CD14-positive monocyte (primary cell): Measurements from ENCODE around the gene TJP2. TPM values are rescaled to one million over a fixed set of nuclear protein-coding genes. Genes with fewer than 3 reads are reported as not detected.

Experiments
- DNase-seq, 3 donors: peaks; one replicate each; pipeline ENCODE4 v3.0.0-alpha.2; 2011 to 2022
- H2AFZ ChIP-seq: 2 replicates; pipeline ENCODE4 v1.6.0; 2012; ENCODE audit warnings: mild to moderate bottlenecking, low read depth, low read length, inconsistent platforms; ENCODE audit not compliant: insufficient read depth, poor library complexity, severe bottlenecking
- H3K27ac ChIP-seq, 2 donors: 1 replicate in 1 of 2; 2 replicates in 1 of 2; pipeline ENCODE4 v1.5.1; 2012 to 2013; ENCODE audit warnings: low read length in 2 of 2, control low read depth in 1 of 2, inconsistent platforms in 1 of 2, low read depth in 1 of 2, mild to moderate bottlenecking in 1 of 2
- H3K27me3 ChIP-seq, 2 donors: one replicate each; pipeline versions ENCODE4 v1.6.0 to v1.6.1; 2011 to 2013; ENCODE audit warnings: low read length in 2 of 2; ENCODE audit not compliant: control insufficient read depth in 2 of 2, insufficient read depth in 2 of 2
- H3K36me3 ChIP-seq, 2 donors: replicated peaks in 1 of 2; 1 replicate in 1 of 2; 2 replicates in 1 of 2; pipeline versions ENCODE4 v1.5.1 to v1.6.1; 2012 to 2013; ENCODE audit warnings: low read length in 2 of 2, control low read depth in 1 of 2, inconsistent platforms in 1 of 2, mild to moderate bottlenecking in 1 of 2; ENCODE audit not compliant: insufficient read depth in 2 of 2, control insufficient read depth in 1 of 2
- H3K4me1 ChIP-seq, 2 donors: 1 replicate in 1 of 2; 2 replicates in 1 of 2; pipeline versions ENCODE4 v1.5.1 to v1.6.1; 2012 to 2013; ENCODE audit warnings: low read length in 2 of 2, control low read depth in 1 of 2, inconsistent platforms in 1 of 2, mild to moderate bottlenecking in 1 of 2, moderate library complexity in 1 of 2; ENCODE audit not compliant: insufficient read depth in 2 of 2, control insufficient read depth in 1 of 2
- H3K4me2 ChIP-seq: replicated peaks from 2 replicates; pipeline ENCODE3; 2012; ENCODE audit warnings: low read length, moderate library complexity, mild to moderate bottlenecking; ENCODE audit not compliant: poor library complexity, severe bottlenecking; ENCODE audit errors: extremely low read depth
- H3K4me3 ChIP-seq, 3 experiments: fragments of 200-600 bp in 1 of 3; sonication (generic) in 1 of 3; replicated peaks in 1 of 3; 1 replicate in 2 of 3; 2 replicates in 1 of 3; pipeline ENCODE4 v1.5.1; 2011 to 2013; ENCODE audit warnings: low read length in 3 of 3, mild to moderate bottlenecking in 3 of 3, control low read depth in 2 of 3, low read depth in 2 of 3, inconsistent platforms in 1 of 3, moderate library complexity in 1 of 3
- H3K79me2 ChIP-seq: 2 replicates; pipeline ENCODE4 v1.6.0; 2012; ENCODE audit warnings: mild to moderate bottlenecking, control low read depth, inconsistent platforms, low read length, moderate library complexity; ENCODE audit not compliant: insufficient read depth
- H3K9ac ChIP-seq: 2 replicates; pipeline ENCODE4 v1.6.0; 2017; ENCODE audit warnings: low read length, mild to moderate bottlenecking; ENCODE audit not compliant: insufficient read depth, poor library complexity, severe bottlenecking
- H3K9me3 ChIP-seq, 2 donors: replicated peaks in 1 of 2; 1 replicate in 1 of 2; 2 replicates in 1 of 2; pipeline versions ENCODE4 v1.5.1 to v1.6.1; 2012 to 2013; ENCODE audit warnings: low read length in 2 of 2, control low read depth in 1 of 2; ENCODE audit not compliant: control insufficient read depth in 1 of 2, insufficient read depth in 1 of 2
- H4K20me1 ChIP-seq: 2 replicates; pipeline ENCODE4 v1.6.0; 2012; ENCODE audit warnings: mild to moderate bottlenecking, low read length, control low read depth, moderate library complexity; ENCODE audit not compliant: insufficient read depth
- H3K27ac Mint-ChIP-seq, 7 donors: one replicate each; pipeline ENCODE4 v1.8.0; 2020; ENCODE audit warnings: mild to moderate bottlenecking in 7 of 7, mixed read lengths in 7 of 7, moderate library complexity in 6 of 7, inconsistent platforms in 2 of 7
- H3K27me3 Mint-ChIP-seq, 3 donors: one replicate each; pipeline ENCODE4 v1.8.0; 2021 to 2022; ENCODE audit warnings: low read depth in 3 of 3, mild to moderate bottlenecking in 3 of 3, mixed read lengths in 3 of 3, moderate library complexity in 3 of 3, inconsistent platforms in 1 of 3
- H3K36me3 Mint-ChIP-seq, 2 donors: one replicate each; pipeline ENCODE4 v1.8.0; 2020; ENCODE audit warnings: mixed read lengths in 2 of 2, inconsistent platforms in 1 of 2, mild to moderate bottlenecking in 1 of 2
- H3K4me1 Mint-ChIP-seq: one replicate; pipeline ENCODE4 v1.8.0; 2020; ENCODE audit warnings: mild to moderate bottlenecking, mixed read lengths
- H3K4me3 Mint-ChIP-seq, 2 donors: one replicate each; pipeline ENCODE4 v1.8.0; 2020; ENCODE audit warnings: mild to moderate bottlenecking in 2 of 2, mixed read lengths in 2 of 2, moderate library complexity in 1 of 2
- H3K9me3 Mint-ChIP-seq, 7 donors: one replicate each; pipeline ENCODE4 v1.8.0; 2020 to 2022; ENCODE audit warnings: mixed read lengths in 7 of 7, mild to moderate bottlenecking in 6 of 7, moderate library complexity in 6 of 7, inconsistent platforms in 2 of 7
- WGBS: methylation state at CpG from one replicate; pipeline ENCODE4 v1.1.5; 2013; ENCODE audit warnings: missing lambda C conversion rate; ENCODE audit not compliant: insufficient coverage; 5-methylcytosine and 5-hydroxymethylcytosine counted together
- intact Hi-C, 2 donors: fragments of 100-400 bp; cut with micrococcal nuclease; formaldehyde crosslinking; loops; one replicate each; pipeline versions ENCODE4 v1.15.0 to v1.15.1; 2023
- polyA plus RNA-seq, 3 donors: library from polyadenylated mRNA; depleted of rRNA in 1 of 3; unstranded in 2 of 3; stranded (reverse) in 1 of 3; fragments of 300-500 nt in 2 of 3; fragments of >200 nt in 1 of 3; fragmentation: Illumina TruSeq in 2 of 3; gene quantifications; 1 replicate in 2 of 3; 2 replicates in 1 of 3; pipeline ENCODE4 v1.2.3, GENCODE V29; 2012 to 2021
- TF ChIP-seq, protein P1 (sequence below): fragments of 200-600 bp; IDR thresholded peaks from one replicate; pipeline ENCODE4 v1.8.0; 2022; ENCODE audit warnings: antibody characterized with exemption, mild to moderate bottlenecking

Gene TJP2
- polyA plus RNA-seq, 3 donors = 8.0 to 17.8 (median 13.8) TPM

- no peak overlapping the region for H3K4me2 ChIP-seq
- no peak overlapping the region for H3K27ac ChIP-seq
- intact Hi-C loops = no loop called here
- TF ChIP-seq, protein P1, sequence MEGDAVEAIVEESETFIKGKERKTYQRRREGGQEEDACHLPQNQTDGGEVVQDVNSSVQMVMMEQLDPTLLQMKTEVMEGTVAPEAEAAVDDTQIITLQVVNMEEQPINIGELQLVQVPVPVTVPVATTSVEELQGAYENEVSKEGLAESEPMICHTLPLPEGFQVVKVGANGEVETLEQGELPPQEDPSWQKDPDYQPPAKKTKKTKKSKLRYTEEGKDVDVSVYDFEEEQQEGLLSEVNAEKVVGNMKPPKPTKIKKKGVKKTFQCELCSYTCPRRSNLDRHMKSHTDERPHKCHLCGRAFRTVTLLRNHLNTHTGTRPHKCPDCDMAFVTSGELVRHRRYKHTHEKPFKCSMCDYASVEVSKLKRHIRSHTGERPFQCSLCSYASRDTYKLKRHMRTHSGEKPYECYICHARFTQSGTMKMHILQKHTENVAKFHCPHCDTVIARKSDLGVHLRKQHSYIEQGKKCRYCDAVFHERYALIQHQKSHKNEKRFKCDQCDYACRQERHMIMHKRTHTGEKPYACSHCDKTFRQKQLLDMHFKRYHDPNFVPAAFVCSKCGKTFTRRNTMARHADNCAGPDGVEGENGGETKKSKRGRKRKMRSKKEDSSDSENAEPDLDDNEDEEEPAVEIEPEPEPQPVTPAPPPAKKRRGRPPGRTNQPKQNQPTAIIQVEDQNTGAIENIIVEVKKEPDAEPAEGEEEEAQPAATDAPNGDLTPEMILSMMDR = no peak
- H3K9ac ChIP-seq = no peak overlapping the region
- no peak overlapping the region for H3K4me3 Mint-ChIP-seq
- H4K20me1 ChIP-seq = no peaks in the 10 kb centered on the region
- H3K27me3 ChIP-seq = no peaks in the 10 kb centered on the region
- no peaks in the 10 kb centered on the region for H3K4me1 ChIP-seq
- H3K9me3 ChIP-seq = peaks cover 0 to 3% of the 10 kb centered on the region in 2 donors
- no peak overlapping the region for H3K4me3 ChIP-seq
- no peaks in the 10 kb centered on the region for H3K4me1 Mint-ChIP-seq
- peaks cover 0 to 1% (median 0%) of the 10 kb centered on the region in 3 donors for H3K27me3 Mint-ChIP-seq
- no peak overlapping the region for H2AFZ ChIP-seq
- H3K79me2 ChIP-seq = no peaks in the 10 kb centered on the region
- peaks cover 0 to 8% (median 4%) of the 10 kb centered on the region in 7 donors for H3K9me3 Mint-ChIP-seq
- no peak for DNase-seq
- H3K36me3 ChIP-seq = no peaks in the 10 kb centered on the region
- WGBS = 100% methylated on average over 1 of the region's 3 CpGs
- H3K36me3 Mint-ChIP-seq = no peaks in the 10 kb centered on the region
- no peak overlapping the region for H3K27ac Mint-ChIP-seq
These were observed 118.0 kb downstream of the TJP2 start for GRCh38 chr9:69292078-69292477.

- Mint-ChIP-seq H3K27ac (no peak overlapping the region), H3K4me1 (no peaks in the 10 kb centered on the region), H3K4me3 (no peak overlapping the region), H3K9me3 (peaks cover 0 to 8% (median 2%) of the 10 kb centered on the region in 7 donors), H3K27me3 (peaks cover 0 to 1% (median 0%) of the 10 kb centered on the region in 3 donors), H3K36me3 (no peaks in the 10 kb centered on the region)
- H3K79me2 ChIP-seq = no peaks in the 10 kb centered on the region
- DNase-seq = no peak
- intact Hi-C loops = no loop called here
- no peaks in the 10 kb centered on the region for H3K27me3 ChIP-seq
- H3K36me3 ChIP-seq = no peaks in the 10 kb centered on the region
- no peak overlapping the region for H3K27ac ChIP-seq
- H3K4me3 ChIP-seq = no peak overlapping the region
- no peaks in the 10 kb centered on the region for H4K20me1 ChIP-seq
- peaks cover 0 to 3% of the 10 kb centered on the region in 2 donors for H3K9me3 ChIP-seq
- no peak overlapping the region for H3K9ac ChIP-seq
- no peaks in the 10 kb centered on the region for H3K4me1 ChIP-seq
- WGBS = no CpG with 5 or more reads among the region's 1 CpG
- TF ChIP-seq, protein P1 = no peak
- H3K4me2 ChIP-seq = no peak overlapping the region
- no peak overlapping the region for H2AFZ ChIP-seq
These were observed 119.1 kb downstream of the TJP2 start for GRCh38 chr9:69293156-69293555.
